ENCODE data around the gene BIRC7. TPM values are rescaled to one million over a fixed set of nuclear protein-coding genes. Genes with fewer than 3 reads are reported as not detected.

The BIRC7 gene
- total RNA-seq, 1 experiment from 2014 or later, result 0.96 TPM

DNA sequence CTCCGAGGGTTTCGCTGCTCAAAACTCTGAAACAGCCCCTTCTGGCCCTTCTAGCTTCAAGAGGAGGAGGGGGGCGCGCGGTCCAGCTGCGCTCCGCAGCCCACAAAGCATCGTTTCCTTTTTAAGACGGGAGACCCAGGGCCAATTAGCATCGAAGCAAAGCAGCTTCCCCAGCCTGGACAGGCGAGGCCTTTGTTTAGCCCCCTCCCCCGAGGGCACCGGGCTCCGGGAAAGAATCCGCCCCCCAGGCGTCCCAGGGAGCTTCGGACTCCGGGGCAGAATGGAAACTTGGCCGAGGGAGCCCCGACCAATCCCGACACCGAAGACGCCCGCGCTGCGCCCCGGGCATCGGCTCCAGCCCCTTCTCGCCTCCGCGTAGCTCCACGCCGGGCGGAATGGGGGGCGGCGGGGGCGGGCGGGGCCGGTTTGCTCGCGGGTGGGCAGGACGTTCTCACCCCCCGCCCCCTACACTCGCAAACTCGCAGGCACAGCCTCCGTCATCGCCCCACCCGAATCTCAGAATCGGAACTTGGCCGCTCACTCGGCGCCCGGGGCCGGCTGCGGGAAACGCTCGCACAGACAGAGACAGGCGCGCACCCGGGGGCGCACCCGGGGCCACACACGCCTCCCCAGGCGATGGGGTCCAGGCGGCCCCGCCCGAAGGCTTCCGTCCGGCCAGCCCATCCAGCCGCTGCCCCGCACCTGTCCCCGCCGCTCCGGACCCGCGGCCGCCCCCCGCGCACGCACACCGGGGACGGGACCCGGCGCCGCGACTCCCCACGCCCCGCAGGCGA is 17.9 kb downstream of the BIRC7 start:
- POLR2A ChIA-PET, result interaction anchor here (1.8 kb wide), 1 partner anchor 30 kb away, joined by 5 read pairs; no protein-coding TSS in a partner anchor
- RAD21 ChIA-PET (ENCODE audit: low non-redundant PET in 1 of 2, low total read pairs in 2 of 2, uncharacterized antibody in 2 of 2, unreplicated experiment in 2 of 2), result no interaction called here
- no TSS peak for BruUV-seq (replicated peaks)

More for the DNA sequence above, 17.9 kb downstream of the BIRC7 start:
- Histone ChIP-seq H3K27ac (ENCODE audit: low read depth, low read length) (no peak overlapping the region), H3K4me3 (replicated peaks in 1 of 2; ENCODE audit: low read depth in 1 of 2, low read length in 2 of 2) (no peak overlapping the region), H3K27me3 (ENCODE audit: insufficient read depth, low read length) (no peaks in the 10 kb centered on the region), H3K36me3 (ENCODE audit: control insufficient read depth in 1 of 2, insufficient read depth in 2 of 2, low read length in 2 of 2) (no peaks in the 10 kb centered on the region), H4K20me1 (ENCODE audit: insufficient read depth) (no peaks in the 10 kb centered on the region), H3K4me1 (ENCODE audit: control insufficient read depth in 1 of 2, insufficient read depth in 2 of 2, low read length in 2 of 2) (no peaks in the 10 kb centered on the region), H3K9ac (ENCODE audit: low read length) (no peak overlapping the region), H3K4me2 (ENCODE audit: low read length) (no peak overlapping the region), H2AFZ (ENCODE audit: low read depth, low read length, poor library complexity, severe bottlenecking) (no peak overlapping the region), H3K9me3 (ENCODE audit: control insufficient read depth in 1 of 2, insufficient read depth in 1 of 2, low read depth in 1 of 2, low read length in 2 of 2) (no peaks in the 10 kb centered on the region), H3K9me2 (ENCODE audit: insufficient read depth) (no peaks in the 10 kb centered on the region), H3K79me2 (ENCODE audit: insufficient read depth, low read length) (no peaks in the 10 kb centered on the region)
- ATAC-seq, result no peak
- TF ChIP-seq, protein P1, sequence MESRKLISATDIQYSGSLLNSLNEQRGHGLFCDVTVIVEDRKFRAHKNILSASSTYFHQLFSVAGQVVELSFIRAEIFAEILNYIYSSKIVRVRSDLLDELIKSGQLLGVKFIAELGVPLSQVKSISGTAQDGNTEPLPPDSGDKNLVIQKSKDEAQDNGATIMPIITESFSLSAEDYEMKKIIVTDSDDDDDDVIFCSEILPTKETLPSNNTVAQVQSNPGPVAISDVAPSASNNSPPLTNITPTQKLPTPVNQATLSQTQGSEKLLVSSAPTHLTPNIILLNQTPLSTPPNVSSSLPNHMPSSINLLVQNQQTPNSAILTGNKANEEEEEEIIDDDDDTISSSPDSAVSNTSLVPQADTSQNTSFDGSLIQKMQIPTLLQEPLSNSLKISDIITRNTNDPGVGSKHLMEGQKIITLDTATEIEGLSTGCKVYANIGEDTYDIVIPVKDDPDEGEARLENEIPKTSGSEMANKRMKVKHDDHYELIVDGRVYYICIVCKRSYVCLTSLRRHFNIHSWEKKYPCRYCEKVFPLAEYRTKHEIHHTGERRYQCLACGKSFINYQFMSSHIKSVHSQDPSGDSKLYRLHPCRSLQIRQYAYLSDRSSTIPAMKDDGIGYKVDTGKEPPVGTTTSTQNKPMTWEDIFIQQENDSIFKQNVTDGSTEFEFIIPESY (IDR thresholded peaks at IDR 0.05; ENCODE audit: extremely low read depth, insufficient replicate concordance, low read length), result no peak
- no peak for TF ChIP-seq JUND (IDR thresholded peaks at IDR 0.05)
- TF ChIP-seq, protein P2, sequence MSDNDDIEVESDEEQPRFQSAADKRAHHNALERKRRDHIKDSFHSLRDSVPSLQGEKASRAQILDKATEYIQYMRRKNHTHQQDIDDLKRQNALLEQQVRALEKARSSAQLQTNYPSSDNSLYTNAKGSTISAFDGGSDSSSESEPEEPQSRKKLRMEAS (IDR thresholded peaks at IDR 0.05), result no peak
- TF ChIP-seq CBX3 (IDR thresholded peaks at IDR 0.05; ENCODE audit: low read depth), result no peak
- TF ChIP-seq SRF (IDR thresholded peaks at IDR 0.05; ENCODE audit: low read depth), result no peak
- no peak for TF ChIP-seq SP1 (IDR thresholded peaks at IDR 0.05; ENCODE audit: low read depth)
- no peak for TF ChIP-seq FOSL1 (IDR thresholded peaks at IDR 0.05; ENCODE audit: low read depth)
- no peak for TF ChIP-seq RAD21 (IDR thresholded peaks at IDR 0.05; ENCODE audit: low read depth)
- no peak for TF ChIP-seq EZH2 (IDR thresholded peaks at IDR 0.05)
- TF ChIP-seq CEBPB (IDR thresholded peaks at IDR 0.05; ENCODE audit: low read depth), result no peak
- DNase-seq (ENCODE audit: low read depth, low spot score), result no peak
- intact Hi-C loops (cut with micrococcal nuclease), result no loop called here
- CTCF ChIA-PET, result interaction anchor here (1.5 kb wide), 1 partner anchor 30 kb away, joined by 4 read pairs; no protein-coding TSS in a partner anchor
